ENCODE measurements around the gene KRTAP5-11. TPM values are rescaled to one million over a fixed set of nuclear protein-coding genes. Genes with fewer than 3 reads are reported as not detected.

Gene KRTAP5-11
- total and polyA plus RNA-seq, 2 of the 8 experiments (the other 6 are each of a cell fraction or from before 2014, with no cell fraction given): not detected

DNA sequence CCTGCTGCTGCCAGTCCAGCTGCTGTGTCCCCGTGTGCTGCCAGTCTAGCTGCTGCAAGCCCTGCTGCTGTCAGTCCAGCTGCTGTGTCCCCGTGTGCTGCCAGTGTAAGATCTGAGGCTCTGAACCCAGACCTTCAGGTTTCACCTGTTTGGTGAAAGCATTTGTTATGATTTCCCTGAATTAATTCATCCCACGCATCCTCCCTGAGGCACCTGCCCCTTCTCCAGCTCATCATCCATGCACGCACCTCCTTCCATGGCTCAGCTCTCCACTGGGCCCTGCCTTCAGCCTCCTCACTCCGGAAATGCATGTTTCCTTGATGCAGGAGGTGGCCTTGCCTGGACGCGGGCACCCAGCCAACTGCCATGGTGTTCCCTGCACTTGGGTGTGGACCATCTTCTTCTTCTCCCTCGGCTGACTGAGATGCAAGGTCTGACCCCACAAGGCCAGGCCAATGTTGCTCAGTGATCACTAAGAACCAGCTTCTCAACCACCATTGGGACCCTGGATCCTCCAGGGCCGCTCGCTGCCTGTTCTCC lies 16.5 kb downstream of the KRTAP5-11 start (continued):
- no peak for TF ChIP-seq FOSL1 (IDR thresholded peaks at IDR 0.05; ENCODE audit: insufficient read depth, low read depth, low read length)

Data from H1 (cell line).